ENCODE measurements around the gene MLLT6. TPM values are rescaled to one million over a fixed set of nuclear protein-coding genes. Genes with fewer than 3 reads are reported as not detected.

The MLLT6 gene
- total RNA-seq = 48.4 and 75.8 TPM in 2 replicates
- polyA plus RNA-seq = 10.5 and 17.4 TPM in 2 replicates

DNA sequence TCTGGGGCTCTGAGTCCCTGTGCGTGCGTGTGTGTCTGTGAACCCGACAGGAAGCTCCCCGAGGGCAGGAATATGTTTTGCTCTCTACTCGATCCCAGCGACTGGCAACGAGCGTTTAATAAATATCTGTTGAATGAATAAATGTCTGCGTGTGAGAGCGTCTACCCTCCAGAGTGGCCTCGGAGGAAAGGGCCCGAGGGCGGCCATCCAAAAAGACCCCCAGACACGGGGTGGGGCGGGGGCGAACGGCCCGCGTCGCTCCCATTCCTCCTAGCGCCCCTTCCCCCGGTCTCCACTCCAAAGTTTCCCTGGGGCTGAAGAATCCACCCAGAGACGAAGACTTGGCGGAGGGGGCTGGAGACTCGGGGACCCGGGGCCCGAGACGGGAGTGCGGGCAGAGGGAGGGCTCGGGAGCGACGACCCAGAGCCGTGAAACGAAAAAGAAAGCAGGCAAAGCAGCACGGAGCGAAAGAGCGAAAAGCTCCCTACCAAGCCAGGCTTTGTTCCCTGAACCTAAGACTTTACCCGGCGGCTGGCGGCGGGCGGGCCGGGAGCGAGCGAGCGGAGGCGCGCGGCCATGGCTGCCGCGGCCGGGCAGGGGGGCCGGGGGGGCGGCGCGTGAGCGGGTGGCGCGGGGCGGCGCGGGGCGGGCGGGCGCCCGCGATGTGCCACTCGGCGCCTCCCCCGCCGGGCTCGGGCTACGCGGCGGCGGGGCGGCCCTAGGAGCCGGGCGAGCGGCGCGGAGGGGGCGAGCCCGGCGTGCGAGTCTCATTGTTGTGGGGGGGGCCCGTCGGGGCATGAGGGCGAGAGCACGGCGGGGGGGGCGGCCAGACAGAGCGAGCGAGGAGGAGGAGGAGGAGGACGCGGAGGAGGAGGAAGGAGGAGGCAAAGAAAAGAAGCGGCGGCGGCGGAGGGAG, at the start of gene MLLT6:
TSS of gene MLLT6 (plus strand) at position 668 of the 917 bp plus-strand sequence. CDS start 360 bp downstream, outside the sequence.
- peak; percentile 79 to 84 for DNase-seq (ENCODE audit: low read depth in 1 of 2, low spot score in 1 of 2)
- Histone ChIP-seq H3K9me3 (ENCODE audit: low read depth) (no peaks in the 10 kb centered on the region), H3K36me3 (no peaks in the 10 kb centered on the region), H3K4me1 (ENCODE audit: low read depth) (peaks cover 4% of the 10 kb centered on the region), H3K27ac (peak within 1 kb of the TSS; percentile 87), H3K27me3 (peaks cover 20% of the 10 kb centered on the region), H3K4me3 (peak within 1 kb of the TSS; percentile 95)
- TF ChIP-seq CTCF (IDR thresholded peaks at IDR 0.05; ENCODE audit: low read depth, low read length) = no peak

GRCh38 chr17:38656959-38657823, 47.9 kb upstream of the MLLT6 start:
- Histone ChIP-seq H3K4me3 (no peak overlapping the region), H3K27ac (no peak overlapping the region), H3K9me3 (ENCODE audit: low read depth) (no peaks in the 10 kb centered on the region), H3K4me1 (ENCODE audit: low read depth) (no peaks in the 10 kb centered on the region), H3K36me3 (no peaks in the 10 kb centered on the region), H3K27me3 (no peaks in the 10 kb centered on the region)
- TF ChIP-seq CTCF (IDR thresholded peaks at IDR 0.05; ENCODE audit: low read depth, low read length) = no peak
- DNase-seq (ENCODE audit: low read depth in 1 of 2, low spot score in 1 of 2) = no peak

- H3K9me3 ChIP-seq (ENCODE audit: low read depth) = no peaks in the 10 kb centered on the region
- no peaks in the 10 kb centered on the region for H3K36me3 ChIP-seq
- H3K4me1 ChIP-seq (ENCODE audit: low read depth) = no peaks in the 10 kb centered on the region
- no peak overlapping the region for H3K27ac ChIP-seq
- TF ChIP-seq CTCF (IDR thresholded peaks at IDR 0.05; ENCODE audit: low read depth, low read length) = no peak
- H3K4me3 ChIP-seq = no peak overlapping the region
- DNase-seq (ENCODE audit: low read depth in 1 of 2, low spot score in 1 of 2) = no peak
- no peaks in the 10 kb centered on the region for H3K27me3 ChIP-seq
Measured at GRCh38 chr17:38657824-38658740, 47.0 kb upstream of the MLLT6 start.

- TF ChIP-seq CTCF (IDR thresholded peaks at IDR 0.05; ENCODE audit: low read depth, low read length) = no peak
- Histone ChIP-seq H3K36me3 (no peaks in the 10 kb centered on the region), H3K9me3 (ENCODE audit: low read depth) (no peaks in the 10 kb centered on the region), H3K27ac (no peak overlapping the region), H3K4me1 (ENCODE audit: low read depth) (no peaks in the 10 kb centered on the region), H3K27me3 (no peaks in the 10 kb centered on the region), H3K4me3 (no peak overlapping the region)
- no peak for DNase-seq (ENCODE audit: low read depth in 1 of 2, low spot score in 1 of 2)
Measured at GRCh38 chr17:38658741-38659345, 46.2 kb upstream of the MLLT6 start.
